Left lung (tissue), 10 donors: ENCODE results near the gene PTPRS. TPM values are rescaled to one million over a fixed set of nuclear protein-coding genes. Genes with fewer than 3 reads are reported as not detected.

Experiments used
- ATAC-seq: fragments of 200-7000 bp; cut with Tn5 transposase; one replicate; pipeline ENCODE4 v1.9.1; 2020; ENCODE audit warnings: moderate library complexity
- DNase-seq, 4 donors: peaks; one replicate each; pipeline ENCODE4 v3.0.0-alpha.2; 2013 to 2020
- H3K27ac ChIP-seq, 2 donors: fragments of 200-600 bp; sonication (generic) in 1 of 2; one replicate each; pipeline versions ENCODE4 v1.5.0 to v1.8.0; 2020 to 2021
- H3K27me3 ChIP-seq, 2 donors: fragments of 200-600 bp; sonication (generic) in 1 of 2; one replicate each; pipeline versions ENCODE4 v1.5.0 to v1.8.0; 2020 to 2021
- H3K36me3 ChIP-seq, 2 donors: fragments of 200-600 bp; sonication (generic) in 1 of 2; one replicate each; pipeline versions ENCODE4 v1.5.0 to v1.8.0; 2020 to 2021
- H3K4me1 ChIP-seq, 2 donors: fragments of 200-600 bp; one replicate each; pipeline ENCODE4 v1.8.0; 2021
- H3K4me3 ChIP-seq, 2 donors: fragments of 200-600 bp; sonication (generic) in 1 of 2; one replicate each; pipeline versions ENCODE4 v1.5.0 to v1.8.0; 2020 to 2021; ENCODE audit warnings: mild to moderate bottlenecking in 1 of 2
- H3K9me3 ChIP-seq, 2 donors: fragments of 200-600 bp; sonication (generic) in 1 of 2; one replicate each; pipeline versions ENCODE4 v1.5.0 to v1.8.0; 2020 to 2021
- CTCF ChIP-seq, 2 donors: fragments of 200-600 bp; sonication (generic) in 1 of 2; IDR thresholded peaks; one replicate each; pipeline versions ENCODE4 v1.5.0 to v1.8.0; 2021; ENCODE audit warnings: antibody characterized with exemption in 2 of 2
- intact Hi-C, 2 donors: fragments of 100-400 bp; cut with DNase I; formaldehyde crosslinking; loops; one replicate each; pipeline versions ENCODE4 v1.11.2 to v1.14.2; 2022
- polyA plus RNA-seq, 6 donors: library from polyadenylated mRNA; unstranded; fragments of 120-200 nt; gene quantifications; one replicate each; pipeline ENCODE4 v1.2.1, GENCODE V29; 2013; ENCODE audit not compliant: insufficient read length in 6 of 6
- total RNA-seq, 2 donors: library from RNA; stranded (reverse); fragmentation: NEBNext Ultra II Directional; extraction: Animal tissue kit (Norgen Biotek cat#: 25700); gene quantifications; one replicate each; pipeline ENCODE4 v1.2.1, GENCODE V29; 2021
- donor health status: DM: no; HTN: yes; CAD: no.
- donor health status: DM: no; HTN: no; CAD: no.

Gene PTPRS
- total and polyA plus RNA-seq, 8 donors = 61.7 to 97.9 (median 75.3) TPM

- H3K36me3 ChIP-seq = no peaks in the 10 kb centered on the region
- no peak overlapping the region for H3K4me3 ChIP-seq
- ATAC-seq = no peak
- H3K9me3 ChIP-seq = no peaks in the 10 kb centered on the region
- H3K27ac ChIP-seq = no peak overlapping the region
- DNase-seq = no peak
- H3K27me3 ChIP-seq = peaks cover 35 to 99% of the 10 kb centered on the region in 2 donors
- TF ChIP-seq CTCF (IDR thresholded peaks at IDR 0.05) = no peak
- H3K4me1 ChIP-seq = peaks cover 0 to 13% of the 10 kb centered on the region in 2 donors
- intact Hi-C loops = no loop called here
Measured at GRCh38 chr19:5341448-5341820, 822 bp upstream of the PTPRS start.

GRCh38 chr19:5339950-5340636, 519 bp downstream of the PTPRS start:
- Histone ChIP-seq H3K9me3 (no peaks in the 10 kb centered on the region), H3K27me3 (peaks cover 36 to 99% of the 10 kb centered on the region in 2 donors), H3K27ac (no peak overlapping the region), H3K4me3 (peak overlapping the region; percentile 38 to 40), H3K4me1 (peaks cover 0 to 13% of the 10 kb centered on the region in 2 donors), H3K36me3 (no peaks in the 10 kb centered on the region)
- no peak for TF ChIP-seq CTCF (IDR thresholded peaks at IDR 0.05)
- intact Hi-C loops = no loop called here
- DNase-seq (peak in 2 of 4 donors; percentile 24 to 59), ATAC-seq (peak; percentile 38)

GRCh38 chr19:5339198-5339949, 1.2 kb downstream of the PTPRS start:
- H3K4me3 ChIP-seq = peak overlapping the region; percentile 12 to 40

GRCh38 chr19:5338656-5339197, 1.9 kb downstream of the PTPRS start:
- intact Hi-C loops = no loop called here
- no peak for TF ChIP-seq CTCF (IDR thresholded peaks at IDR 0.05)
- no peaks in the 10 kb centered on the region for H3K9me3 ChIP-seq
- peaks cover 0 to 13% of the 10 kb centered on the region in 2 donors for H3K4me1 ChIP-seq
- no peak overlapping the region for H3K27ac ChIP-seq
- no peak overlapping the region for H3K4me3 ChIP-seq
- H3K27me3 ChIP-seq = peaks cover 36 to 100% of the 10 kb centered on the region in 2 donors
- peak in 1 of 4 donors; percentile 19 for DNase-seq
- no peak for ATAC-seq
- H3K36me3 ChIP-seq = no peaks in the 10 kb centered on the region

More at GRCh38 chr19:5339198-5339949, 1.2 kb downstream of the PTPRS start:
- Histone ChIP-seq H3K4me1 (peaks cover 0 to 13% of the 10 kb centered on the region in 2 donors), H3K27me3 (peaks cover 36 to 99% of the 10 kb centered on the region in 2 donors), H3K9me3 (no peaks in the 10 kb centered on the region), H3K27ac (no peak overlapping the region), H3K36me3 (no peaks in the 10 kb centered on the region)
- no peak for TF ChIP-seq CTCF (IDR thresholded peaks at IDR 0.05)
- no peak for ATAC-seq
- peak in 2 of 4 donors; percentile 24 to 66 for DNase-seq
- intact Hi-C loops = no loop called here
